ENCODE data around the gene PBRM1. TPM values are rescaled to one million over a fixed set of nuclear protein-coding genes. Genes with fewer than 3 reads are reported as not detected.

The PBRM1 gene
- total RNA-seq, 1 experiment from 2014 or later: 40.0 TPM

- ATAC-seq (peak; percentile 92), DNase-seq (ENCODE audit: low read depth, low spot score) (peak; percentile 35)
- Histone ChIP-seq H3K4me2 (ENCODE audit: low read length) (peak overlapping the region; percentile 81), H4K20me1 (ENCODE audit: insufficient read depth) (no peaks in the 10 kb centered on the region; the same call in 1 of the 2 replicates), H3K9me3 (ENCODE audit: control insufficient read depth in 1 of 2, insufficient read depth in 1 of 2, low read depth in 1 of 2, low read length in 2 of 2) (no peaks in the 10 kb centered on the region), H3K36me3 (ENCODE audit: control insufficient read depth in 1 of 2, insufficient read depth in 2 of 2, low read length in 2 of 2) (peaks cover 29 to 41% of the 10 kb centered on the region in 2 experiments), H3K27ac (ENCODE audit: low read depth, low read length) (peak overlapping the region; percentile 74), H2AFZ (ENCODE audit: low read depth, low read length, poor library complexity, severe bottlenecking) (no peak overlapping the region), H3K9me2 (ENCODE audit: insufficient read depth) (no peaks in the 10 kb centered on the region), H3K4me1 (ENCODE audit: control insufficient read depth in 1 of 2, insufficient read depth in 2 of 2, low read length in 2 of 2) (peaks cover 13 to 29% of the 10 kb centered on the region in 2 experiments; a peak in 3 of 4 replicates), H3K9ac (ENCODE audit: low read length) (peak overlapping the region; percentile 97), H3K4me3 (replicated peaks in 1 of 2; ENCODE audit: low read depth in 1 of 2, low read length in 2 of 2) (peak overlapping the region; percentile 94 to 98), H3K79me2 (ENCODE audit: insufficient read depth, low read length) (peaks cover 86% of the 10 kb centered on the region), H3K27me3 (ENCODE audit: insufficient read depth, low read length) (no peaks in the 10 kb centered on the region)
- RAD21 ChIA-PET (ENCODE audit: low non-redundant PET in 1 of 2, low total read pairs in 2 of 2, uncharacterized antibody in 2 of 2, unreplicated experiment in 2 of 2): no interaction called here
- TF ChIP-seq TCF7L2 (IDR thresholded peaks at IDR 0.05; ENCODE audit: borderline replicate concordance, extremely low read depth, insufficient read depth, insufficient read length): no peak
- TF ChIP-seq REST (IDR thresholded peaks at IDR 0.05; ENCODE audit: low read depth): no peak
- TF ChIP-seq ZBTB33 (IDR thresholded peaks at IDR 0.05; ENCODE audit: extremely low read depth, insufficient replicate concordance, low read length): no peak
- TF ChIP-seq SRF (IDR thresholded peaks at IDR 0.05; ENCODE audit: low read depth): no peak; the same call in 1 of the 2 replicates
- no peak for TF ChIP-seq POLR2AphosphoS5 (IDR thresholded peaks at IDR 0.05; ENCODE audit: low read depth, low read length)
- TF ChIP-seq FOSL1 (IDR thresholded peaks at IDR 0.05; ENCODE audit: low read depth): no peak
- TF ChIP-seq CTCF (IDR thresholded peaks at IDR 0.05 in 2 of 3, conservative IDR thresholded peaks at IDR 0.05 in 1 of 3; ENCODE audit: borderline replicate concordance in 1 of 3, insufficient read depth in 1 of 3, low read depth in 2 of 3, low read length in 2 of 3): no peak
- no peak for TF ChIP-seq EGR1 (IDR thresholded peaks at IDR 0.05; ENCODE audit: low read depth)
- TF ChIP-seq CEBPB (IDR thresholded peaks at IDR 0.05; ENCODE audit: low read depth): no peak
- intact Hi-C loops (cut with micrococcal nuclease): no loop called here
- no TSS peak for BruUV-seq (replicated peaks)
- CTCF ChIA-PET: no interaction called here
- POLR2A ChIA-PET: no interaction called here
Measured at GRCh38 chr3:52685285-52685708, 416 bp downstream of the PBRM1 start.

Data from HCT116 (cell line).